C4-2B (cell line): ENCODE data around the gene METTL3.

Source experiments
- H3K27ac ChIP-seq: fragments of 450-650 bp; 2 replicates; pipeline ENCODE4 v1.5.1; 2017
- ZFX ChIP-seq: fragments of 450-650 bp; IDR thresholded peaks from 2 replicates; pipeline ENCODE4 v1.6.1; 2017
- TF ChIP-seq, protein P1 (sequence below): fragments of 450-650 bp; conservative IDR thresholded peaks from 2 replicates; pipeline ENCODE4 v1.5.1; 2017; ENCODE audit warnings: mild to moderate bottlenecking

METTL3 gene

DNA sequence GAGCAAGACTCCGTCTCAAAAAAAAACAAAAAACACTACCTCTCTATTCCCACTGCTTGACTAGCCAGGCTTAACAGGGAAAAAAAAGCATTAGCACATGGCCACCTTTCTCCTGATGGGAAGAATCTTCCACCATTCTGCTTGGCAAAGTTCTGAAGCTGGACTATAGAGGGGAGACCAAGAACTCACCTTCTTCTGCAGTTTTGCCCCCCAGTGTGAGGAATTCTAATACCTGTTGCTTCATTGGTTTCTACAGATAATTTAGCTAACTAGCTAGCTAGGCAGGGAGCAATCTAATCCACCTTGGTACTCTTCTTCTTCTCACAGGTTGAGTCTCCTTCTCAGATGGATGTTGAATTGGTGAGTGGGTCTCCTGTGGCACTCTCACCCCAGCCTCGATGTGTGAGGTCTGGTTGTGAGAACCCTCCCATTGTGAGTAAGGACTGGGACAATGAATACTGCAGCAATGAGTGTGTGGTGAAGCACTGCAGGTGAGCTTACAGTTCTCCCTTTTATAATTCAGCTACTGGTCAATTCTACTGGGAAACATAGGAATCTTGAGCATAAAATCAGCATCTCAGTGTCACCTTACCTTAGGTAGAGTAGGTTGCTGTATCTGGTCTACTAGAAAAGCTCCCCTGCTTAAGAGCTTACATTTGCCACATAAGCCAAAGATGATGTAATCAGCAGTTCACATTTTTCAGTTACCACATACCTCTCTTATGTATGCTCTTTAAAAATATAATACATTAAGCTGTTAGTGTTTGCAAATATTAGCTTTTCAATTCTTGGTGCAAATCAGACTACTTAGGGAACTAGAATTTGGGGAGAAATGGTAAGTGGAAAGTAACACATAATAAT lies 16.0 kb downstream of the METTL3 start:
- TF ChIP-seq, protein P1, sequence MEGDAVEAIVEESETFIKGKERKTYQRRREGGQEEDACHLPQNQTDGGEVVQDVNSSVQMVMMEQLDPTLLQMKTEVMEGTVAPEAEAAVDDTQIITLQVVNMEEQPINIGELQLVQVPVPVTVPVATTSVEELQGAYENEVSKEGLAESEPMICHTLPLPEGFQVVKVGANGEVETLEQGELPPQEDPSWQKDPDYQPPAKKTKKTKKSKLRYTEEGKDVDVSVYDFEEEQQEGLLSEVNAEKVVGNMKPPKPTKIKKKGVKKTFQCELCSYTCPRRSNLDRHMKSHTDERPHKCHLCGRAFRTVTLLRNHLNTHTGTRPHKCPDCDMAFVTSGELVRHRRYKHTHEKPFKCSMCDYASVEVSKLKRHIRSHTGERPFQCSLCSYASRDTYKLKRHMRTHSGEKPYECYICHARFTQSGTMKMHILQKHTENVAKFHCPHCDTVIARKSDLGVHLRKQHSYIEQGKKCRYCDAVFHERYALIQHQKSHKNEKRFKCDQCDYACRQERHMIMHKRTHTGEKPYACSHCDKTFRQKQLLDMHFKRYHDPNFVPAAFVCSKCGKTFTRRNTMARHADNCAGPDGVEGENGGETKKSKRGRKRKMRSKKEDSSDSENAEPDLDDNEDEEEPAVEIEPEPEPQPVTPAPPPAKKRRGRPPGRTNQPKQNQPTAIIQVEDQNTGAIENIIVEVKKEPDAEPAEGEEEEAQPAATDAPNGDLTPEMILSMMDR = no peak
- TF ChIP-seq ZFX = no peak
- H3K27ac ChIP-seq = no peak overlapping the region

DNA sequence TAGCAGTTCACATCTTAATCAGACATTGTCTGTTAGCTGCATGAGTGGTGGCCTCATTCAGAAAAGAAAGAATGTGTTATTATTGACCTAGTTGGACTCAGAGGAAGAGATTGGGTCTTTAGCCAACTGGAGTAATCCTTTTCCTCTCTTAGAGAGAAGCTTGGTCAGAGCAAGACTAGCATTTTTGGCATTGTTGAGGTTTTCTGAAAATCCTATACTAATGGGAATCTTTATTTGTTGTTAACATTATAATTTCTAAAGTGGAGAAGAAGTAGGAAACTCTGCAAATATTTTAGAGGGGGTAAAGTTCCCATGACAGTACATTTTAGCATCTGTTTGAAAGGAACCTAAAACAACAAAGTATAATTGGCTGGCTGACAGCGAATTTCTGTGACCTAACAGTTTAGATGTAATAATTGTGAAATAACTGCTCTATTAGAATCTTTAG lies 24.5 kb downstream of the METTL3 start:
- H3K27ac ChIP-seq = no peak overlapping the region
- no peak for TF ChIP-seq ZFX
- TF ChIP-seq, protein P1 = no peak

DNA sequence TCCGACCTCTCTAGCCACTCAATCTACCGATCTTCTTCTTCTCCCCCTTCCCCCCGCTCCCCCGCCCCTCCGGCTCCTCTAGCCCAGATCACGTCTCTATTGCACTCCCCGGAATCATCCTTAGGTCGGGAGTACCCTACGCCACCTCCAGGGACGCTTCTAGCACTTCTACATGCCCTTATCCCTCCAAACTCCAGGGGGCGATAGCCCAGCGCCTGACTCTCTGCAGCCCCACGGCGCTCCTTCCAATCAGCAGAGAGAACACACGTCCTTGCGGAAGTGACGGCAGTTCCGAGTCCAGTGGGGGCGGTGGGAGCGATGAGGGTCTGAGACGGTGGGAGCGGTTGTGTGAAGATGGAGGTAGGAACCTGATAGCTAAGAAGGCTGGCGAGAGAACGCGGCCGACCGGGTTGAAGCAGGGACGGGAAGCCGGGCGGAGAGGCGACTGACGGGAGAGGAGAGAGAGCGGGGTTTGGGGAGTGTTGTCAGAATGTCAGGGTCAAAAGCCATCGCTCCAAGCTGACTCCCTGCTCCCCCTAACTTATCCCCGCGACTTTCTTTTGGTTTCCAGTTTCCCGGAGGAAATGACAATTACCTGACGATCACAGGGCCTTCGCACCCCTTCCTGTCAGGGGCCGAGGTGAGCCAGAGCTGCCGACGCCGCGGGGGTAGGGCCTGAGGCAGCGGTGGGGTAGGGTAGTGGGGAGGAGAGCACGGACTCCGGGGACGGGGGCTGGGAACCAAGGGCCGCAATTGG lies 34.0 kb downstream of the METTL3 start, which contains the start of the genes RAB2B and TOX4:
RAB2B (minus strand) TSS at position 35 of the 757 bp plus-strand sequence. CDS start 87 bp downstream, outside the sequence.
TOX4 (plus strand) TSS at position 271 of the 757 bp plus-strand sequence; CDS start at position 355, 84 bp downstream.
- TF ChIP-seq ZFX = 0 out of 2 replicates have a peak, but pooled peaks have one; percentile 10
- TF ChIP-seq, protein P1 = peak; percentile 94
- peak within 1 kb of the TSS; percentile 69 for H3K27ac ChIP-seq

DNA sequence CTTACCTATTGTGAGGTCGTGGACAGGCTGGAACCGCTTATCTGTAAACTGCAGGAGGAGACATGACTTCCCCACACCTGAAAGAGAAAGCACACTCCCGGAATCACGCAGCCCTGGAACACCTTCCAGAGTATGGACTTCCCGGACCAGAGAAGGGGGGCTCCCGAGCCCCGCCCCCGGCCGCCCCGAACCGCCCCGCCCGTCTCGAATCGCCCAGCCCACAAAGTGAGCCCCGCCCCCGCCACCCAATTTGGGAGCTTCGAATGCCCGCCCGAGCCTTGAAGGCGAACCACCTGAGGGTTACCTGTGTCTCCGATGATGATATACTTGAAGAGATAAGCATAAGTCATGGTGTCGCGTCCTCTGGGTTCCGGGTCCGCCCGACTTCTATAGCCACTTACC lies 34.6 kb downstream of the METTL3 start:
- peak overlapping the region; percentile 69 for H3K27ac ChIP-seq
- TF ChIP-seq, protein P1 = no peak
- no peak for TF ChIP-seq ZFX

DNA sequence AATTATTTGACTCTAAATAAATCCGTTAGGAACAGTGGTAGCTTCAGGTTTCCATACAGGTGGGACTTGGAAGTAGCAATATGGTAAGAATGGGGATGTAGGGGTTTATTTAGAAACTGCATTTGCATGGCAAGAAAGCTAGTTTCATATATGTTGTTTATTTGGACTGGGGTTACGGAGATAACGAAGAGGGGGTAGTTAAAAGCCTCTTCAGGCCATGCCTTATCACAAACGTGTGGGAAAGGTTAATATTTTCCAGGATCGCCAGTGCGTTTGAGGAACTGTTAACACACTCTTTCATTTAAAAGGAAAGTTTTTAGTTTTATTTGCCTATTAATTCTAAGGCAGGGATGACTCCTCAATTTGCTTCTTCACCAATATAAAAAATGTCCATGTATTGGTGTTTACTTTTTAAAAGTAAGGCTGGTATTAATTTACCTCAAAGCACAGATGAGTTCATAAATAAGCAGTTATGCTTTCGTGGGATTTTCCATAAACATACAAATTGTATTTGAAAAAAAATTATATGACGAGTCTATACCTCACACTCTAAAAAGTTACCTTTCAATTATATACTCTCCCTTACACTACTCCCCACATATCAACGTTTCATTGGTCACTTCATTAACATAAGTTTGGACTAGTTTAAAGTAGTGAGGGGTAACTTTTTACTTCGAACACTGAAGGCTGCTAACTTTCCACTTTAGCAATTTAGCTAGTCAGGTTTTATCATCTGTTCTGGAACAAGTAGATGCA lies 35.2 kb downstream of the METTL3 start:
- TF ChIP-seq ZFX = no peak
- TF ChIP-seq, protein P1 = no peak
- H3K27ac ChIP-seq = peak overlapping the region; percentile 69

DNA sequence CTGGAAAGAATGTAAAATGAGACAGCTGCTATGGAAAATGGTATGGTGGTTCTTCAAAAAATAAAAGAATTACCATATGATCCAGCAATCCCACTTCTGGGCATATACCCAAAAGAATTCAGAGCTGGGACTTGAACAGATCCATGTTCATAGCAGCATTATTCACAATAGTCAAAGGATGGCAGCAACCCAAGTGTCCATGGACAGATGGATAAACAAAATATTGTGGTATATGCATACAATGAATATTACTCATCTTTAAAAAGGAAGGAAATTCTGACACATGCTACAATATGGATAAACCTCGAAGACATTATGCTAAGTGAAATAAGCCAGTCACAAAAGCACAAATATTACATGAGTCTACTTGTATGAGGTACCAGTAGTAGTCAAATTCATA lies 43.5 kb downstream of the METTL3 start:
- TF ChIP-seq, protein P1 = no peak
- no peak for TF ChIP-seq ZFX
- no peak overlapping the region for H3K27ac ChIP-seq
